Ascending aorta (tissue), 2 donors: ENCODE measurements around the gene PRAMEF20. TPM values are rescaled to one million over a fixed set of nuclear protein-coding genes. Genes with fewer than 3 reads are reported as not detected.

Experiments
- DNase-seq, 2 donors: peaks; one replicate each; pipeline ENCODE4 v3.0.0-alpha.2; 2019; ENCODE audit warnings: low spot score in 2 of 2
- H3K27ac ChIP-seq, 2 donors: fragments of 200-600 bp; sonication (generic); one replicate each; pipeline ENCODE4 v1.5.1; 2016 to 2017; ENCODE audit warnings: mild to moderate bottlenecking in 1 of 2
- H3K27me3 ChIP-seq: fragments of 200-600 bp; sonication (generic); one replicate; pipeline ENCODE4 v1.5.1; 2017
- H3K36me3 ChIP-seq, 2 donors: fragments of 200-600 bp; sonication (generic); one replicate each; pipeline ENCODE4 v1.5.1; 2016
- H3K4me1 ChIP-seq, 2 donors: fragments of 200-600 bp; sonication (generic); one replicate each; pipeline ENCODE4 v1.5.1; 2016 to 2017; ENCODE audit warnings: mild to moderate bottlenecking in 1 of 2
- H3K4me3 ChIP-seq, 2 donors: fragments of 200-600 bp; sonication (generic); one replicate each; pipeline ENCODE4 v1.5.1; 2016 to 2017; ENCODE audit warnings: mild to moderate bottlenecking in 1 of 2
- H3K9me3 ChIP-seq, 2 donors: fragments of 200-600 bp; sonication (generic); one replicate each; pipeline ENCODE4 v1.5.1; 2016
- intact Hi-C: fragments of 100-400 bp; cut with DNase I; formaldehyde crosslinking; loops from one replicate; pipeline ENCODE4 v1.15.1; 2023
- total RNA-seq: library from RNA; depleted of rRNA; stranded (reverse); fragments of >200 nt; gene quantifications from one replicate; pipeline ENCODE4 v1.1.0, GENCODE V29; 2016
- TF ChIP-seq, protein P1 (sequence below), 3 experiments: fragments of 200-600 bp in 2 of 3; fragments of 450-650 bp in 1 of 3; sonication (generic) in 2 of 3; IDR thresholded peaks; one replicate each; pipeline ENCODE4 v1.5.1; 2016 to 2019; ENCODE audit warnings: antibody characterized with exemption in 3 of 3, mild to moderate bottlenecking in 1 of 3, moderate library complexity in 1 of 3

The PRAMEF20 gene
- total RNA-seq, 1 donor from 2014 or later: not detected

DNA sequence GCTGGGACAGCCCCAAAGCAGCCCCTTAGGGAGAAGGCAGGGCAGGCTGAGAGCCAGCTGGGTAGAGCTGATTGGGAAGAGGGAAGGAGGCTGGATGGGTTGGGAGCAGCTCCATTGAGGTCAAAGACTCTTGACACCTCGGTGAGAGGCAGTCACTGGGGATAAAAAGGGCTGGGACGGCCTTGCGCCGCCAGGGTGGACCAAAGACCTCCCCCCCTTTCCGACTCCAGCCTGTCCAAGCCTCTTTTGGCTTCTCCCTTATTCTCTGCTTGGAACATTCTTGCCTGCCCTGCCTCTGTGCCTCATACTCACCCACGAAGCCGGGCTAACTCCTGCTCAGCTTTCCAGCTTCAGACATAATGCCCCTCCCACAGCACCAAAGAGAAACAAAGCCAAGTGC lies 52.4 kb downstream of the PRAMEF20 start:
- H3K9me3 ChIP-seq: no peaks in the 10 kb centered on the region
- TF ChIP-seq, protein P1, sequence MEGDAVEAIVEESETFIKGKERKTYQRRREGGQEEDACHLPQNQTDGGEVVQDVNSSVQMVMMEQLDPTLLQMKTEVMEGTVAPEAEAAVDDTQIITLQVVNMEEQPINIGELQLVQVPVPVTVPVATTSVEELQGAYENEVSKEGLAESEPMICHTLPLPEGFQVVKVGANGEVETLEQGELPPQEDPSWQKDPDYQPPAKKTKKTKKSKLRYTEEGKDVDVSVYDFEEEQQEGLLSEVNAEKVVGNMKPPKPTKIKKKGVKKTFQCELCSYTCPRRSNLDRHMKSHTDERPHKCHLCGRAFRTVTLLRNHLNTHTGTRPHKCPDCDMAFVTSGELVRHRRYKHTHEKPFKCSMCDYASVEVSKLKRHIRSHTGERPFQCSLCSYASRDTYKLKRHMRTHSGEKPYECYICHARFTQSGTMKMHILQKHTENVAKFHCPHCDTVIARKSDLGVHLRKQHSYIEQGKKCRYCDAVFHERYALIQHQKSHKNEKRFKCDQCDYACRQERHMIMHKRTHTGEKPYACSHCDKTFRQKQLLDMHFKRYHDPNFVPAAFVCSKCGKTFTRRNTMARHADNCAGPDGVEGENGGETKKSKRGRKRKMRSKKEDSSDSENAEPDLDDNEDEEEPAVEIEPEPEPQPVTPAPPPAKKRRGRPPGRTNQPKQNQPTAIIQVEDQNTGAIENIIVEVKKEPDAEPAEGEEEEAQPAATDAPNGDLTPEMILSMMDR (IDR thresholded peaks at IDR 0.05): no peak
- no peaks in the 10 kb centered on the region for H3K4me1 ChIP-seq
- DNase-seq: no peak
- no peak overlapping the region for H3K27ac ChIP-seq
- intact Hi-C loops: no loop called here
- H3K27me3 ChIP-seq: no peaks in the 10 kb centered on the region
- no peak overlapping the region for H3K4me3 ChIP-seq
- H3K36me3 ChIP-seq: no peaks in the 10 kb centered on the region

DNA sequence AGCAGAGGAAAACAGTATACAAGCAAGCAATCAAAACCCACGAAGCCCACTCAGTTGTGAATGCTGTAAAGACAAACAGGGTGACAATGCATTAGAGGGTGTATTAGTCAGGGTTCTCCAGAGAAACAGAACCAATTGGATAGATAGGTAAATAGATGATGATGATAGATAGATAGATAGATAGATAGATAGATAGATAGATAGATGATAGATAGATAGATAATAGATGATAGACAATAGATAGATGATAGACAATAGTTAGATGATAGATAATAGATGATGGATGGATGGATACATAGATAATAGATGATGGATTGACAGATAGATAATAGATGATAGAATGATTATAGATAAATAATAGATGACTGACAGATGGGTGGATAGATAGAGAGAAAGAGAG lies 55.3 kb downstream of the PRAMEF20 start:
- Histone ChIP-seq H3K27ac (no peak overlapping the region), H3K36me3 (no peaks in the 10 kb centered on the region), H3K4me3 (no peak overlapping the region), H3K9me3 (no peaks in the 10 kb centered on the region), H3K4me1 (no peaks in the 10 kb centered on the region), H3K27me3 (no peaks in the 10 kb centered on the region)
- DNase-seq: no peak
- TF ChIP-seq, protein P1 (IDR thresholded peaks at IDR 0.05): no peak
- intact Hi-C loops: no loop called here

DNA sequence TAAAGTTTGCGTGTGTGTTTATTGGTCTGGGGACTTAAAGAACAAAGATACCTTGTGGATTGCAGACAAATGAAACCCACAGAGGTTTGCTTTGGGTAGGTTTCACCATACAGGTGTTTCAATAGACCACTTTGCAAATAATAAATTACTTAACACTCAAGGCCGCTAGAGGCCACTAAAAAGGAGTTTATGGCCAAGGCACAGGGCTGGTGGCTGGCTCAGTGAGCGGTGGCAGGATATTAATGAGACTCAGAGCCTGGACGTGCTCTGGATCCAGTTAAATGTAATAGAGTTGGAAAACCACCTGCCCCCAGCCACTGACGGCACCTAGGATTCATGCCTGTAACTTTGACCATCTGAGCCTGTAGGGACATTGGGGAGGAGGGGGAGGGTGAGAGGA lies 59.1 kb downstream of the PRAMEF20 start:
- H3K4me3 ChIP-seq: no peak overlapping the region
- no peak overlapping the region for H3K27ac ChIP-seq
- intact Hi-C loops: no loop called here
- no peak for DNase-seq
- no peaks in the 10 kb centered on the region for H3K4me1 ChIP-seq
- H3K27me3 ChIP-seq: no peaks in the 10 kb centered on the region
- no peaks in the 10 kb centered on the region for H3K9me3 ChIP-seq
- no peaks in the 10 kb centered on the region for H3K36me3 ChIP-seq
- TF ChIP-seq, protein P1 (IDR thresholded peaks at IDR 0.05): no peak

Other genes with a start within 250 kb of the PRAMEF20 start
- gene HNRNPCL4, start 244.8 kb upstream of the PRAMEF20 start, total RNA-seq: not detected
- not detected for gene PRAMEF9, start 238.6 kb upstream of the PRAMEF20 start, total RNA-seq
- gene PRAMEF13, start 209.0 kb upstream of the PRAMEF20 start, total RNA-seq: not detected
- not detected for gene PRAMEF18, start 184.3 kb upstream of the PRAMEF20 start, total RNA-seq
- gene PRAMEF5, start 156.3 kb upstream of the PRAMEF20 start, total RNA-seq: not detected
- not detected for gene PRAMEF8, start 125.3 kb upstream of the PRAMEF20 start, total RNA-seq
- not detected for gene PRAMEF33, start 106.9 kb upstream of the PRAMEF20 start, total RNA-seq
- gene PRAMEF15, start 94.9 kb upstream of the PRAMEF20 start, total RNA-seq: not detected
- not detected for gene PRAMEF14, start 63.3 kb upstream of the PRAMEF20 start, total RNA-seq
- not detected for gene PRAMEF19, start 38.5 kb upstream of the PRAMEF20 start, total RNA-seq
- not detected for gene PRAMEF17, start 20.8 kb upstream of the PRAMEF20 start, total RNA-seq
- gene LRRC38, start 103.6 kb downstream of the PRAMEF20 start, total RNA-seq: not detected
- gene PDPN, start 173.4 kb downstream of the PRAMEF20 start, total RNA-seq: 8.5 TPM